ENCODE results near the gene CRYZL1. TPM values are rescaled to one million over a fixed set of nuclear protein-coding genes. Genes with fewer than 3 reads are reported as not detected.

CRYZL1 gene
- total RNA-seq, 1 experiment from 2014 or later = 46.6 TPM

GRCh38 chr21:33562389-33562788 is 79.2 kb downstream of the CRYZL1 start:
- Histone ChIP-seq H3K36me3 (ENCODE audit: insufficient read depth, low read length, poor library complexity, severe bottlenecking) (peaks cover 84% of the 10 kb centered on the region), H3K4me3 (ENCODE audit: low read depth, low read length, poor library complexity, severe bottlenecking) (no peak overlapping the region), H3K9me3 (ENCODE audit: low read depth, low read length, poor library complexity, severe bottlenecking) (no peaks in the 10 kb centered on the region), H3K27ac (ENCODE audit: low read depth, low read length, poor library complexity, severe bottlenecking) (no peak overlapping the region), H3K4me1 (ENCODE audit: insufficient read depth, low read length, poor library complexity, severe bottlenecking) (no peaks in the 10 kb centered on the region), H3K27me3 (replicated peaks; ENCODE audit: insufficient read depth, low read depth, low read length, poor library complexity) (no peaks in the 10 kb centered on the region)
- no TSS peak for BruUV-seq (replicated peaks)
- no peak for DNase-seq (ENCODE audit: low spot score)
- intact Hi-C loops (cut with micrococcal nuclease; ENCODE audit: unreplicated experiment) = no loop called here
- ChIA-PET POLR2A (ENCODE audit: low non-redundant PET) (no interaction called here), CTCF (no interaction called here)
- TF ChIP-seq EZH2 (IDR thresholded peaks at IDR 0.05; ENCODE audit: borderline replicate concordance, low read depth, low read length, poor library complexity, severe bottlenecking) (no peak), CTCF (conservative IDR thresholded peaks at IDR 0.05; ENCODE audit: low read depth, low read length) (no peak)

GRCh38 chr21:33561373-33561772 is 80.2 kb downstream of the CRYZL1 start:
- no peak for DNase-seq (ENCODE audit: low spot score)
- Histone ChIP-seq H3K27me3 (replicated peaks; ENCODE audit: insufficient read depth, low read depth, low read length, poor library complexity) (no peaks in the 10 kb centered on the region), H3K36me3 (ENCODE audit: insufficient read depth, low read length, poor library complexity, severe bottlenecking) (peaks cover 85% of the 10 kb centered on the region), H3K9me3 (ENCODE audit: low read depth, low read length, poor library complexity, severe bottlenecking) (no peaks in the 10 kb centered on the region), H3K4me1 (ENCODE audit: insufficient read depth, low read length, poor library complexity, severe bottlenecking) (no peaks in the 10 kb centered on the region), H3K27ac (ENCODE audit: low read depth, low read length, poor library complexity, severe bottlenecking) (no peak overlapping the region), H3K4me3 (ENCODE audit: low read depth, low read length, poor library complexity, severe bottlenecking) (no peak overlapping the region)
- no TSS peak for BruUV-seq (replicated peaks)
- ChIA-PET CTCF (no interaction called here), POLR2A (ENCODE audit: low non-redundant PET) (no interaction called here)
- no peak for TF ChIP-seq CTCF (conservative IDR thresholded peaks at IDR 0.05; ENCODE audit: low read depth, low read length)
- intact Hi-C loops (cut with micrococcal nuclease; ENCODE audit: unreplicated experiment) = no loop called here

- Histone ChIP-seq H3K4me3 (ENCODE audit: low read depth, low read length, poor library complexity, severe bottlenecking) (no peak overlapping the region), H3K9me3 (ENCODE audit: low read depth, low read length, poor library complexity, severe bottlenecking) (no peaks in the 10 kb centered on the region), H3K4me1 (ENCODE audit: insufficient read depth, low read length, poor library complexity, severe bottlenecking) (no peaks in the 10 kb centered on the region), H3K27me3 (replicated peaks; ENCODE audit: insufficient read depth, low read depth, low read length, poor library complexity) (no peaks in the 10 kb centered on the region), H3K27ac (ENCODE audit: low read depth, low read length, poor library complexity, severe bottlenecking) (no peak overlapping the region), H3K36me3 (ENCODE audit: insufficient read depth, low read length, poor library complexity, severe bottlenecking) (peaks cover 86% of the 10 kb centered on the region)
- BruUV-seq (replicated peaks) = no TSS peak
- intact Hi-C loops (cut with micrococcal nuclease; ENCODE audit: unreplicated experiment) = no loop called here
- TF ChIP-seq EZH2 (IDR thresholded peaks at IDR 0.05; ENCODE audit: borderline replicate concordance, low read depth, low read length, poor library complexity, severe bottlenecking) = no peak
- TF ChIP-seq CTCF (conservative IDR thresholded peaks at IDR 0.05; ENCODE audit: low read depth, low read length) = no peak
- POLR2A ChIA-PET (ENCODE audit: low non-redundant PET) = no interaction called here
- CTCF ChIA-PET = no interaction called here
- no peak for DNase-seq (ENCODE audit: low spot score)
Measured at GRCh38 chr21:33560965-33561364, 80.6 kb downstream of the CRYZL1 start.
